DND-41 (cell line): ENCODE measurements around the gene IDI1.

ENCODE experiments used
- EZH2 ChIP-seq: IDR thresholded peaks from 3 replicates; pipeline ENCODE4 v1.6.1; 2012; ENCODE audit warnings: borderline replicate concordance, low read depth, mild to moderate bottlenecking, moderate library complexity, low read length, inconsistent platforms; ENCODE audit not compliant: severe bottlenecking
- TF ChIP-seq, protein P1 (sequence below): IDR thresholded peaks from 2 replicates; pipeline ENCODE4 v1.5.1; 2012; ENCODE audit warnings: borderline replicate concordance, low read length, moderate library complexity, mild to moderate bottlenecking; ENCODE audit not compliant: poor library complexity, severe bottlenecking; ENCODE audit errors: extremely low read depth

- TF ChIP-seq, protein P1, sequence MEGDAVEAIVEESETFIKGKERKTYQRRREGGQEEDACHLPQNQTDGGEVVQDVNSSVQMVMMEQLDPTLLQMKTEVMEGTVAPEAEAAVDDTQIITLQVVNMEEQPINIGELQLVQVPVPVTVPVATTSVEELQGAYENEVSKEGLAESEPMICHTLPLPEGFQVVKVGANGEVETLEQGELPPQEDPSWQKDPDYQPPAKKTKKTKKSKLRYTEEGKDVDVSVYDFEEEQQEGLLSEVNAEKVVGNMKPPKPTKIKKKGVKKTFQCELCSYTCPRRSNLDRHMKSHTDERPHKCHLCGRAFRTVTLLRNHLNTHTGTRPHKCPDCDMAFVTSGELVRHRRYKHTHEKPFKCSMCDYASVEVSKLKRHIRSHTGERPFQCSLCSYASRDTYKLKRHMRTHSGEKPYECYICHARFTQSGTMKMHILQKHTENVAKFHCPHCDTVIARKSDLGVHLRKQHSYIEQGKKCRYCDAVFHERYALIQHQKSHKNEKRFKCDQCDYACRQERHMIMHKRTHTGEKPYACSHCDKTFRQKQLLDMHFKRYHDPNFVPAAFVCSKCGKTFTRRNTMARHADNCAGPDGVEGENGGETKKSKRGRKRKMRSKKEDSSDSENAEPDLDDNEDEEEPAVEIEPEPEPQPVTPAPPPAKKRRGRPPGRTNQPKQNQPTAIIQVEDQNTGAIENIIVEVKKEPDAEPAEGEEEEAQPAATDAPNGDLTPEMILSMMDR, result no peak
- TF ChIP-seq EZH2, result no peak
Measured at GRCh38 chr10:1043532-1043995, 5.4 kb downstream of the IDI1 start.
